GM18505 (cell line): Measurements from ENCODE around the gene ADGRG2.
"Not testable (repeated sequence)": the region's sequence is repeated elsewhere in the genome, so short reads cannot be mapped to it uniquely, and the experiment has no call there.

Experiments used
- ATAC-seq: cut with Tn5 transposase; IDR thresholded peaks from one replicate; pipeline ENCODE4 v1.9.1; 2021; ENCODE audit not compliant: unreplicated experiment
- POLR2A ChIP-seq: IDR thresholded peaks from 4 replicates; pipeline ENCODE4 v1.6.1; 2011; ENCODE audit warnings: borderline replicate concordance; ENCODE audit not compliant: insufficient read depth, insufficient read length; ENCODE audit errors: extremely low read depth

ADGRG2 gene

DNA sequence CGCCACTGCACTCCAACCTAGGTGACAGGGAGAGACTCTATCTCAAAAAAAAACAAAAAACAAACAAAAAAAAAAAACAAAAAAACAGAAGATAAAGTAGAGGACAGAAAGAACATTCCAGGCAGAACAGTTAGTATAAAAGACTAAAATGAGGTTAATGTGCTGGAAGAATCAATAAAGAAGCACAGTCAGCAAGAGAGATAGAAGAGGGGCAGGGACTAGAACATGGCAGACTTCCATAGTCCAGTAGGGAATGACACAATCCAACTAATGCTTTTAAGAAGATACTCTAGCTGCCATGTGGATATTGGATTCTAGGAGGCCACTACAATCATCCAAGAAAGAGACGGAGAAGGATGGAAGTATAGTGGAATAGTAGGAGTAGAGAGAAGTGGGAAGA is 11.6 kb downstream of the ADGRG2 start:
- no peak for TF ChIP-seq POLR2A

DNA sequence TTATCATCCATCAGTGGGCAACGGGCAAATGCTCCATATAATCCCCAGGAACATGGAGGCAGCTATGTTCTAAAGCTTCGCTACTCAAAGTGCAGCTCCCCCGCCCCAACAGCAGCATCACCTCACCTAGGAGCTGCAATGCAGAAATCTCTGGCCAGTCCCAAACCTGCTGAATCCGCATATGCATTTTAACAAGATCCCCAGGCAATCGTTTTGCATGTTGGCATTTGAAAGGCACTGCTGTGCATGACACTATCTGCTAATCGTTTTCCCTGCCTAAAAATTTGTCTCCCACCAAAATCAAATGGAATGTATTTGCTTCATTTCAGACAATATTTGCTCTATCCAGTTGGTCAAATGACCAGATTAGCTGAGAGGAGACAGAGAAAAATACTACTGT is 15.2 kb downstream of the ADGRG2 start:
- no peak for TF ChIP-seq POLR2A
- no peak for ATAC-seq

More for the DNA sequence above, 11.6 kb downstream of the ADGRG2 start:
- no peak for ATAC-seq

DNA sequence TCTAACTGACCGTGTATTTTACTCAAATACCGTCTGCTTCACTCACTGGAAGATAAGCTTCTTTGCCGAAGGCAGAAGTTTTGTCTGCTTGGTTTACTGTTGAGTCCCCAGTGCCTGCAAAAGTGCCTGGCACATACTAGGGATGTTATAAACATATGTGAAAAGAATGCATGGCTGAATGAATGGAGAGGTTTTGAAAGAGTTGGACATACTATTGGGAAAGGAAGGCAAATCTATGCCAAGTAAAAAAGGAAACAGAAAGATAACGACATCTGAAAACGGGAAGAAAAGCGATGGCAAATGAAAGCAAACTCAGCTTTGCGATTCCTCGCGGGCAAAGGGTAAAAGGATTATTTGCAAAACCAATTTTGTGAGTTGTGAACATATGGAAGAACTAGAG is 21.7 kb downstream of the ADGRG2 start:
- no peak for ATAC-seq
- no peak for TF ChIP-seq POLR2A

DNA sequence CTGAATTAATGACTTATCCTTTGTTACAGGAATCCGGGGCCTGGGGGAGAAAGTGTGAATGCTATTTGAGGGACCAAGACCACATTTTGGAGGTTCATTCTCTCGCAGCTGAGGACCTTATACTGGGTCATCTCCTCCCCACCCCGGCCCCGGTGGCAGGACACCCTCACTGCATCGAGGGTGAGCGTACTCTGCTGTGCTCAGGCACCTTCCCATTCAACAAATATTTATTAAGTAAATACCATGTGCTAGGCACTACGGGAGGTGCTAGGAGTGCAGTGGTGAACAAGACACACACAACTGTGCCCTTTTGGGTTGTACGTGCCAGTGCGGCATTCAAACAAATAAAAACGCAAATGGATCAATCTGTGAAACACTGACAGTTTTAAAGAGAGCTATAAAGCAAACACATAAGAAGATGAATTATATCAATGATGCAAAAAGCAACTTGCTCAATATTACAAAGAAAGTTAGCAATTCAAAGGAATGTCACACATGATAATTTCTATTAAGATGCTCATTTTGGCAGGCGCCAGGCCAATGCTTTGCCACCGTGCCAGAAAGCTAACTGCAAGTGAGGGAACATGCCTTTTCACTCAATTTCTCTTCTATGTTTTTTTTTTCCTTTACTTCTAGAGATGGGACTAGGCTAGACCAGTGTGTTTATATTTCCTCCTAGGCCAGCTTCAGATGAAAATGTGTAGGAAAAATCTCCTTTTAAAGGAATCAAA is 24.6 kb downstream of the ADGRG2 start:
- ATAC-seq: no peak
- TF ChIP-seq POLR2A: no peak

DNA sequence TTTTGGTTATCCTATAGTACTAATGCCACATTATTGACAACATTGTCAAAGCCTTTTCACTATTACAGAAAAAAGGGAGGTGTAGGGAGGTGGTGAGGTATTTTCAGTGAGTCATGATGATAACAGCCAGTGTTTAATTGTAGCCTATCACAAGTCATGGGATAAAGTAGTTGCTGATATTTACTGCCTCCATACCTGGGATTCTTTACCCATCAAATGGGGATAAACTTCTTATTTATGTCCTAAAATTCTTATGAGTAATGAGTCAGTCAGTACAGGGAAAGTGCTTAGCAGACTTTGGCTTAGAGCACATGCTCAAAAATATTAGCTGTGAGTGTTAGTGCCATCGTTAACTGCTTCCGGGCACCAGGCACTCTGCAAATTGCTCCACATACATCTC is 25.7 kb downstream of the ADGRG2 start:
- TF ChIP-seq POLR2A: no peak
- ATAC-seq: no peak

DNA sequence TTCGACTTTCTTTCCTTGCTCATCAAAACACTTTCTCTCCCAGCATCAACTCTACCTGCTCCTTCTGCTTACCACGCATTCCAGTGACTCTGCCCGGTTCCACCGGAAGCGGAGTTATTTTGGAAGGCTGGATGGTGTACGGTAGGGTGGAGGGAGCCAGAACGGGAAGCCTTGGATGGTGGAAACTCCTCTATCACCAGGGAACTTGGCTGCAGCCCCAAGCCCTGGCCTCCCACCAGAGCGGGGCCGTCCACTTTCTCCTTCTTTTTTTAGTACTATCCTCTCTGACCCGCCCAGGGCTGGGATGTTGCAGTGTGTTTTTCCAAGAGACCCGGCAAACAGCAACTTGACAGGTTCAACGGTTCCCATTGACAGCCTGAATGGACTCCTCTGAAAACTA is 27.6 kb downstream of the ADGRG2 start:
- no peak for ATAC-seq

DNA sequence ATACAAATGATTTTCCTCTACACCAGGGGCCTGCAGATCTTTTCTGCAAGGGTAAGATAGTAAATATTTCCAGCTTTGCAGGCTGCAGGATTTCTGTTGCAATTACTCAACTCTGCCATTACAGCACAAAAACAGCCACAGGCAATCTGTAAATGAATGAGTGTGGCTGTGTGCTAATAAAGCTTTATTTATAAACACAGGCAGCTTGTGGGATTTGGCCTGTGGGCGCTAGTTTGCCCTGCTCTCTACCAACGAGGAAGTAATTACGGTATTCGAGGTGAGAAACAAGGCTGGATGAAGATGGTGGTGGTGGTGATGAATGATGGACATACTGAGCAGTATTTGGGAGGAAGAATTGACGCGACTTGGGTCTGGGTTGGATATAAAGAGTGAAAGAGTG is 30.7 kb downstream of the ADGRG2 start:
- ATAC-seq: no peak
- TF ChIP-seq POLR2A: no peak

More for the DNA sequence above, 27.6 kb downstream of the ADGRG2 start:
- TF ChIP-seq POLR2A: no peak

DNA sequence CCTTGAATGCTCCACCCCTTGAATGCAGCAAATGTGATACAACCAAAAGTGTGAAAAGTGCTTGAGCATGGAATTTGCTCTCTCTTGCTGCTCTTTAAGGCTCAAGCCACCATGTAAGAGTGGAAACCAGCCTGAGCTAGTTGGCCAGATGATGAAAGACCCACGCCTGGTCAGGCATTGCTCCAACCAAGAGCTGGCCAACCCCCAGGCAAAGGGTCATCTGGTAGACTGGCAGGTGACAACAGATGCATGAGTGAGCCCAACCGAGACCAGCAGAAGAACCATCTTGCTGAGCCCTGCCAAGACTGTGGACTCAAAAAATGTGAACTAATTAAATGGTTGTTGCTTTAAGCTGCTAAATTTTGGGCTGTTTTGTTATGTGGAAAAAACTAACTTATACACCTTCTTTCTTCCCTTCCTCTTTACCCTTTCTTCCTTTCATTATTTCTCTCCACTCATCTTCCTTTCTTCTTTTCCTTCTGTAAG is 32.7 kb downstream of the ADGRG2 start:
- ATAC-seq: no peak

DNA sequence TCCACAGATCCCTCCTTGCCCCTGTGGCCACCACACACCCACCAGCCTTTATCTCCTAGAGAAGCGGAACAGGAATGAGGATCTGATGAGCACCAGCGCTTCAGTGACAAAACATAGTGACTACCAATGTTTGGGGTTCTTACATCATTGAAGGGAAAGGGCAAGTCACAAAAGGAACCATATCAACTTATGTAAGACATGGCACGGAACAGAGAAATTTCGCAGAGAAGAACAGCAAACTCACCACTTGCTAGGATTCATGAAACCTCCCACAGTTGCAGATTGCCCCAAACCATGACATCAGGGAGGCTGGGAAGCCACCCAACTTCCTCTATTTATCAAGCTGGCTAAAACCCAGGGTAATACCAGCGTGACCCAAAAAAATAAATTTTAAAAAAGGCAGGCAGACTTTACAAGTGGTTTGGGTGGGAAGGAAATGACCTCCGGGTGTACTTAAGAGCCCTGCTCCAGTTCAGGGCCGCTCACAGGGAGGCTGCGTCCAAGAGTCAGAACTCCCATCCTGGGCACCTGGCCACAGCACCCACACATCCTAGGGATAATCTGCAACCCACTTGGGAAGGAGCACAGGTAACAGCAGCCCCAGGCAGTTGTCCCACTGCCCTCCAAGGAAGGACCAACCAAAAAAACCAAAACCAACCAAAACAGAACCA is 36.0 kb downstream of the ADGRG2 start:
- no peak for ATAC-seq
- no peak for TF ChIP-seq POLR2A

More for the DNA sequence above, 32.7 kb downstream of the ADGRG2 start:
- no peak for TF ChIP-seq POLR2A

DNA sequence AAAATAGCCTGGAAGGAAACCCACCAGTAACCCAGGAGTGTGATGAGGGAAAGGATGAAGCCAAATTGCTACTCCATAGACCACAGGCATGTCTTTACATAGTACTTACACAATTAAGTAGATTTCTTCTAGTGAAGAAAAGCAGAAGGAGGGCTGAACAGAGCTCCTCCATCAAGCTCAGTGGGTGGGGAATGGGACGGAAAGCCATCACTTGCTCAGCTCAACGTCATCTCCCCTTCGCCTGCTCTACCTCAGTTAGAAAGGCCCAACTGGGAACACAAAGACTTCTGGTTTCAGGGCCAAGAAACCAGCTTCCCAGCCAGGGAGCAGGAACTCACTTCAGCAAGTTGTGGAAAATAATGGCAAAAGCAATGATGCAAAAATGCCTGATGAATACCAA is 36.6 kb downstream of the ADGRG2 start:
- ATAC-seq: no peak
- no peak for TF ChIP-seq POLR2A

DNA sequence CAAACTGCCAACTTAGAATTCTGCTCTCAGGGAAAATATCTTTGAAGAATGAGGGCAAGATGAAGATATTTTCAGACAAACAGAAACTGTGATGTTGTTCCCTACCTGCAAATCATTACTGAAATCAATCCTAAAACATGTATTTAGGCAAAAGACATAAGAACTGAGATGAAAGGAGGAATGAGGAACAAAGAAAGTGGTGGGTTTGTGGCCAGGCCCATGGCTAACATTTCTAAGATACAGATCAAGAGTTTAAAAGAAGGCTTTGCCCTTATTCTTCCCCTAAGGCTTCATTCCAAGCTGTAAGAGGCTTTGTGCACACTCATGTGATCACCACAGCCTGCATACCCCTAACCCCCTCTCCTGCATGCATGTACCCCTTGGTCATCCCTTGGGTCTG is 46.5 kb downstream of the ADGRG2 start:
- no peak for TF ChIP-seq POLR2A
- ATAC-seq: no peak

DNA sequence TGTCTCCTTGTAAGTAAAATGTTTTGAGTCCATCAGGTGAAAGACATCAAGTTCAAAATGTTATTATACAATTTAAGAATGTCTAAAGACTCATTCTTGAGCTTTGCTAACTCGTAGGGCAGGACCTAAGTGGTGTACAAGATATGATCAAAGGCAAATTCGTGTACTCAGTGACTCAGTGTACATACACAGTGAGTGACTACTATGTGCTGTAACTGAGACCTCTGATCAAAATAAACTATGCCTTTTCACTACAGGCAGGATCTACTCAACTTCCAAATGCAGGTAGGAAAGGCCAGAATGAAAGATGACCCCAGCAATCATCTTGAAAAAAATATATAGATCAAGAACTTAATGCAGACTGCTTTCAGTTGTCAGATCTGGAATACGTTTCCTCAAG is 49.9 kb downstream of the ADGRG2 start:
- no peak for ATAC-seq
- no peak for TF ChIP-seq POLR2A

DNA sequence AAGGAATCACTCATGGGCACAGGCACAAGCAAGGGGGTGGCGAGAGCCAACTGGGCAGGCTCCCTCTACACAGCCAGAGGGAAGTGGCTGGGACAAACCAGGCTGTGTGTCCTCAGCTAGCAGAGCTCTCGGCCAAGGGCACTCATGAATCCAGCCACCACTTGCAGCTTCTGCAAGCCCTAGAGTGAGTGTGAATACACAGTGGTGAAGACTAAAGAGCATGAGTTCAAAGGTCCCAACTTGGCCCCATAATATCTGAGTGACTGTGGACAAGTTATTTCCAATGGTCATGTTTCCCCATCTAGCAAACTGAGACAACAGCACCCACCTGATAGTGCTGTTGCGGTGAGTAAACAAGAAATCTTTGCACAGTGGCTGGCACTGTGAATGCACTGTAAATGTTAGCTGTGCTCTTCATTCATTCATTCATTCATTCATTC is 51.7 kb downstream of the ADGRG2 start:
- TF ChIP-seq POLR2A: no peak
- no peak for ATAC-seq

DNA sequence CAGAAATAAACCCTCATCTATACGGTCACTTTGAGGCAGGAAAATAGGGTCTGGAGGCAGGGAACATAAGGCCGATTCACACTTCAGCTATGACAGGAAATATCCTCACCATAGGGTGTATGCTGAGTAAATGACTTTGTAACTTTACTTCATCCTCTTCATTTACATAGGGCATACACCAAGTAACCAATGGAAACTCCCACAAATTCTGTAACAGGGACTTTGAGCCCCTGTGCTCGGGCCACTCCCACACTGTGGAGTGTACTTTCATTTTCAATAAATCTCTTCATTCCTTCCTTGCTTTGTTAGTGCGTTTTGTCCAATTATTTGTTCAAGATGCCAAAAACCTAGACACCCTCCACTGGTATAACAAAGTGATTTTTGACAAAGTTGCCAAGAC is 55.3 kb downstream of the ADGRG2 start:
- ATAC-seq: not testable (repeated sequence)
